Stimulated activated CD4-positive, alpha-beta T cell treated with anti-CD3 and anti-CD28 coated beads, Interleukin-1b, Interleukin-23, amount 100 ng/mL, for 4 hours (primary cell): ENCODE measurements around the gene RNF126.

Source experiments
- DNase-seq, 2 donors: peaks; one replicate each; pipeline ENCODE4 v3.0.0-alpha.2; 2020; ENCODE audit warnings: low read depth in 2 of 2

Gene RNF126

DNA sequence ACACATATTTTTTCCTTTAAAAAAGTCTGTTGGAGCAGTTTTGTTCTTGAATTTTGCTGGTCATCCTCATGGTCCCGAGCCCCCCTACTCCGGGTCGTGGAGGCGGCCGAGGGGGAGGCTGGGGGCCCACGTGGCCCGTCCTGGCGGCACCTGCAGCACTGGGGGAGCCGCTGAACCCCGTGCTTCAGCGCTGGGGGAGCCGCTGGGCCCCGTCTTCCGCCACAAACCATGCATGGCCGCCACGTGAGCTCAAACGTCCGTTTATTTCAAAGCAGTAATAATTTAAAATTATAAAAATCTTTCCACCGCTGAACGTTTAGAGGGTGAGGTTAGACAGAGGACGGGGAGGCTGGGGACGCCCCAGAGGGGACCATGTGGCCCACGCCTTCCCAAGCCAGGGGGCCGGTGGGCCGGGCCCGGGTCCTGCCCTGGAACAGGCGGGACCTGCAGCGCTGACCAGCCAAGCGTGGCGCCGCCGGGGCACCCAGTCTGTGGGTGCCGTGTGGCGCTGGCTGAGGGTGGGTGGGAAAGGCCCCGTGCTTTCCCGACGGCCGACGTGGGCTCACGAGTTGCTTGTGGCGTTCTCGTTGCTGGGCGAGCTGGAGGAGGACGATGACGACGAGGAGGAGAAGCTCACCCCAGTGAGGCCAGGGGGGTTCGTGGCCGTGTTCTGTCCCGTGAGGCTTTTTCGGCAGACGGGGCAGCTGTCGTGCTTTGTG, 15.3 kb downstream of the RNF126 start:
- DNase-seq, result no peak

DNA sequence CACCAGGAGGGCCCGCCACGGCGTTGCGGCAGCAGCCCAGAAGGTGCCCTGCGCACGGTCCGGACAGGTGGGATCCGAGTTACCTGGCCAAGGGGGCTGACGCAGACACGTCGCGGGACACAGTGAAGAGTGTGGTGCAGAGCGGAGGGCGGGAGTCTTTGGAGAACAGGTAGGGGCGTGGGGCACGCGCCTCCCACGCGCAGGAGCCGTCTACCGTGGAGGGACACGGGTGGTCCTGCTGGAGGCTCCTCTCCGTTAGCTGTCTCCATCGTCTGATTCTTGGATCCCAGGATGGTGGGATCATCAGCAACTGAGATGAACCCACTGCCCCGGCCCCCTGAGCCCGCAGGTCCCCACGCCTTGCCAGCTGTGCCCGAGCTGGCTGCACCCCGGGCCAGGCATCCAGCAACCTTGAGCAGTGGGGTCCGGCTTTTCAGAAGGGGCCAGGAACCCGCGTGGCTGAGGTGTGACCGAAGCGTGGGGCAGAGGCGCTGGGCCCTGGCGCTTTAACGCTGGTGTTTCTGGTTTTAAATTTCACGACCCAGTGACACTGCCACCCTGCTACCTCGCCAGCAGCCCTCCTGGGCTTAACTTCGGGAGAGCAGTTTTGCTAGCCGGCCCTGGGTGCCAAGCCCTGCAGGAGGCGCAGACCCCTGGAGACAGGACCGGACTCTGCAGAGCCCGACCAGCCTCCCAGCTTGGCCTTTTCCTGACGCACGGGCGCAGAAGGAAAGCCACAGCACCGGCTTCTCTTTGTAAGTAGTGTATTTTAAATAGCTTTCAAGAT, 16.0 kb downstream of the RNF126 start:
- no peak for DNase-seq

DNA sequence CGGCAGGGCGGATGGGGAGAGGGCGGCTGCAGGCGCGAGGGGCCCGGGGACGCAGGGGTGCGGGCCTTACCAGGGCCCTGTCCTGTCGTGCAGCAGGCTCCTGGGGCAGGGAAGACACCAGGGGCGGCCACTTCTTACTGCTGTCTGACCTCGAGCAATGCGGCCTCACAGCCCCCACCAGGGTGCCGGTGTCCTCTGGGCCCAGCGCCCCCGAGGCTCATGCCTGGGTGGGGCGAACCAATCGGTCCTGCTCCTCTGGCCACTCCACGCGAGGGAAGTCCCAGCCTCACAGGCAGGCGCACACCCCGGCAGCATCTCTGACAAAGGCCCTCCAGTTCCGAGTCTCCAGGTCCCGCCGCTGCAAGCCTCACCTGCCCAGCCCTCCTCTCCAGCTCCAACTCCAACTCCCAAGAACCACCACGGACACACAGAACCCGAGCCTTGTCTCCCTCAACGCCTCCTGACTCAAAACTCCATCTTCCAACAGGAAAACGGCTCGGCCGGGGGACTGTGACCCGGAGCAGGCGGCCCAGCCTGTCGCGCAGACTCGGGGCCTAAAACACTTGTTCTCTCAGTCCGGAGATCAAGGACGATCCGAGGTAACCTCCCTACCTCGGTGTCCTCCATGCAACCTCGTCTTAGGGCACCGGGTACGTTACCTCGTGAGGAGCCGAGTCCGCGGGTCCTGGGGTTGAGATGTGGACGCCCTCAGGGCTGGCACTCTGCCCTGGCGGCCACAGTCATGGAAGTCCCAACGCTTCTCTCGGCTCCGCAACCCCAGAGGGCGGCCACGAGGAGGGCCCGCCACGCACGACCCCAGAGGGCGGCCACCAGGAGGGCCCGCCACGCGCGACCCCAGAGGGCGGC, 16.9 kb downstream of the RNF126 start:
- no peak for DNase-seq

DNA sequence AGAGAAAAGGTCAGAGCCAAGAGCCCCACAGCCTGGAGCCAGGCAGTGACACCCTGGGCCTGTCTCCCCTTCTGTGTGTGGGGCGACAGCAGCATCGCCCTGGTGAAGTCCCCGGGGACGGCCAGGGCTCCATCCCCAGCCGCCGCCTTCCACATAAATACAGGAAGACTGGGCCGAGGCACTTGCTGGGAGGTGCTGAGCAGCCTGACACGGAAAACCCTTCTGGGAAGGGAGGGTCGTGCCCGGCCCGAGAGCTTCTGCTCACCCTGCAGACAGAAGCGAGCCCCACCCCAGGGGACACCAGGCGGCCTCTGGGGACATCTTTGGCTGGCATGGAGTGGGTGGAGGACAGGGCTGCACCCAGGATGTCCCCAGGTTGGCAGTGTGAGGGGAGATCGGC, 18.2 kb downstream of the RNF126 start:
- no peak for DNase-seq

DNA sequence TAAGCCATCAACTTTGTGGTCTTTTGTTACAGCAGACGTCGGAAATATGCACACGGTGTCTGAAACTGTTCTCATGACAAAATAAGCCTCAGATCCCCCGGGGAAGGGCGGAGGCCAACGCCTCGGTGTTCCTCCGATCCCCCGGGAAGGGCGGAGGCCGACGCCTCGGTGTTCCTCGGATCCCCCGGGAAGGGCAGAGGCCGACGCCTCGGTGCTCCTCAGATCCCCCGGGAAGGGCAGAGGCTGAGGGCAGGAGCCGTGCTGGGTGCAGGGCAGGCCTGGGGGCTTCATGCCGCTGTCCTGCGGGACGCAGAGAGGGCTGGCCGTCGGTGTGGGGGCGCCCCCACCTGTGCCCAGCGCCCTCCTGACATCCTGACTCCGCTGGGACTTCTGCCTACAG, 18.7 kb downstream of the RNF126 start:
- no peak for DNase-seq

DNA sequence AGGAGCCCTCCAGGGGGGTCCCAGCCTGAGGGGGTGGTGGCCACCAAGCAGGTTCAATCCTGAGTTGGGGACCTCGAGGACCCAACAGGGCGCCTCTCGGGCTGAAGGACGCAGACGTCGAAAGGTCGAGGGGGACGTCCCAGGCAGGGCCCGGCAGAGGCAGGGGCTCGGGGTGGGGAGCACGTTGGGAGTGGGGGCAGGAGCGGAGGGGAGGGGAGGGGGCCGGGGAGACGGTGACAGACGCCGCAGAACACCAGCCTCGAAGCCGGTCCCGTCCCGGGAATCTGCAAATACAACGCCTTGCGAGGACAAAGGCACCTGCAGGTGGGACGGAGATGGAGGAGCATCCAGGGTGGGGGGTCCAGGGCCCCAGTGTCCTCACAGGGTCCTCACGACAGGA, 19.3 kb downstream of the RNF126 start:
- no peak for DNase-seq

DNA sequence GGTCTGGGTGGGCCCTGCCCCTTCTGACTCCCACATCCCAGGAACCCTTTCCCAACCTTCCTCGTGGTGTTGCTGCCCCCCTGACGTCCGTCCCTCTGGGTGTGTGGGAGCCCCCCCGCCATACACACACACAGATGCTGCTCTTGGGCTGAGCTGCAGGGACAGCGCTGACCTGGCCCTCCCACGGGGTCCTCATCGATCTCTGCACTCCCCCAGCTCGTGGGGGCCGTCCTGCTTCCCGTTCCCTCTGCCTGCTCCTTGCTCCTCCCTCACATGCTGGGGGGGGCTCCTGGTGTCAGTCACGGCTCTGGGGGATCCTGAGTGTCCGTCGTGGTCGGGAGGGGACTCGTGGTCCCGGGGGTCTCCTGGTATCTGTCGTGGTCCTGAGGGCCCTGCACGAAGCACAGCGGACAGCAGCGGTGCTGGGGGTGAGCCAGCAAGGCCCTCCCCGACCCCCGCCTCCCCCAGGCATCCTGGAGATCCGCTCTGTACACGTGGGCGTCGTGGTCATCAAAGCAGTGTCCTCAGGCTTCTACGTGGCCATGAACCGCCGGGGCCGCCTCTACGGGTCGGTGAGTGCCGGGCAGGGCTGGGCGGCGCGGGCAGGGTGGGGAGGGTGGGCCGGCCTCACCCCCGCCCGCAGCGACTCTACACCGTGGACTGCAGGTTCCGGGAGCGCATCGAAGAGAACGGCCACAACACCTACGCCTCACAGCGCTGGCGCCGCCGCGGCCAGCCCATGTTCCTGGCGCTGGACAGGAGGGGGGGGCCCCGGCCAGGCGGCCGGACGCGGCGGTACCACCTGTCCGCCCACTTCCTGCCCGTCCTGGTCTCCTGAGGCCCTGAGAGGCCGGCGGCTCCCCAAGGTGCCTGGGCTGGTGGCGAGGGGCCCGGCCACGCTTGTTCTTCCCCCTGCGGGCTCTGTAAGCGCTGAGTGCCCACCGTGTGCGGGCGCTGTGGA, 20.0 kb downstream of the RNF126 start:
- DNase-seq, result no peak

DNA sequence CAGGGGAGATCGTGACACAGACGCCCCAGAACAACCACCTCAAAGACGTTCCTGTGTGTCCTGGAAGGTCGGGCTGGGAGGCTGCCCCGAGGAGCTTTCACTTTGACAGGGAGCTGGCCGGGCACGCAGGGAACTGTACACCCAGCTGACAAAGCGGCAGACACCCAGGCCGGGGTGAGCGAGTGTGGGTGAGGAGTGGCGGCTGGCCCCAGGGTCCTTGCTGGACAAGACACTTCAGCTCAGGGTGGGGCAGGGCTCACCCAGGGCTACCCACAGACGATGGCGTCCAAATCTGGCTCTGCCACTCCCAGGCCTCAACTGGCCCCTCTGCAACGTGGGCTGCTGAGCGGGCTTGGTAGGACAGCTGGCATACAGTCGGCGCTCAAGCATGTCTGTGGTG, 21.3 kb downstream of the RNF126 start:
- no peak for DNase-seq

DNA sequence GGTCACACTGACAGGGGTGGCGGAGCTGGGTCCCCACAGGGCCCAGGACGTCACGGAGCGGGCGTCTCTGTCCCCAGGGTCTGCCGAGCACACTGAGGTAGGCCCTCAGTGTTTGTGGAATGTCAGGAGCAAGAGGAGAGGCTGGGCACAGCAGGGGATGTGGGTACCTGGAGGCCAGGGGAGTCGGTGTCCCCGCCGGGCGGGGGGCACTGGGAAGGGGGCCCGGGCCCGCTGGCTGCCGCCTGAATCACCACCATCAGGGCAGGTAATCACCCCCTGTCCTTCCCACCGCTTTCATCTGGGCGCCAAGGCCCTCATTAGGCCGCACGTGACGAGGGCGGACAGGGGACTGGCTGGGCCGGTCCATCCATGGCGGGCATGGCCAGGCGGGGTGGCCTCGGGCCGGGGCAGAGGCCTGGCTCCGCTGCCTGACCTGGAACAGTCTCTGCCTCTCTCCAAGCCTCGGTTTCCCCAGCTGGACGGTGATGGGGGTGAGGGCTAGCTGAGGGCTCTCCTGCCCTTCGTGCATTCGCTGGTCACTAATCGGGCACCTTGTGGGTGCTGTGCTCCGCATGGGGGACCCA, 22.3 kb downstream of the RNF126 start:
- no peak for DNase-seq

DNA sequence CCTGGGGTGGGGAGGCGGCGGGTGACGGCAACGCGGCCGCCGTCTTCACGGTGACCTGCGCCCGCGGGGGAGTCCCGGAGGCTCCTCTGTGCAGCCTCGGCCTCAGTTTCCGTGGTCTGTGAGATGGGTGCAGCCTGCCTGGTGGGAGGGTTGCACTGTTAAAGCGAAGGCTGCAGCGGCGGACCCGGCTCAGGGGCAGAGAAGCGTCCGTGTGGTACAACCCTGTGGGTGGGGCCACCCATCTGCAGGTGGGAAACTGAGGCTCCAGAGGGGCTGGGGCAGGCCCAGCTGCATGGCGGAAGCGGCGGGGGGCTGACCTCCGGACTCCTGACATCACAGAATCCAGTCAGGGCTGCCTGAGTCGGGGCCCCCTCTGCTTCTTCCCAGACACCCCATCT, 22.9 kb downstream of the RNF126 start:
- DNase-seq, result no peak

DNA sequence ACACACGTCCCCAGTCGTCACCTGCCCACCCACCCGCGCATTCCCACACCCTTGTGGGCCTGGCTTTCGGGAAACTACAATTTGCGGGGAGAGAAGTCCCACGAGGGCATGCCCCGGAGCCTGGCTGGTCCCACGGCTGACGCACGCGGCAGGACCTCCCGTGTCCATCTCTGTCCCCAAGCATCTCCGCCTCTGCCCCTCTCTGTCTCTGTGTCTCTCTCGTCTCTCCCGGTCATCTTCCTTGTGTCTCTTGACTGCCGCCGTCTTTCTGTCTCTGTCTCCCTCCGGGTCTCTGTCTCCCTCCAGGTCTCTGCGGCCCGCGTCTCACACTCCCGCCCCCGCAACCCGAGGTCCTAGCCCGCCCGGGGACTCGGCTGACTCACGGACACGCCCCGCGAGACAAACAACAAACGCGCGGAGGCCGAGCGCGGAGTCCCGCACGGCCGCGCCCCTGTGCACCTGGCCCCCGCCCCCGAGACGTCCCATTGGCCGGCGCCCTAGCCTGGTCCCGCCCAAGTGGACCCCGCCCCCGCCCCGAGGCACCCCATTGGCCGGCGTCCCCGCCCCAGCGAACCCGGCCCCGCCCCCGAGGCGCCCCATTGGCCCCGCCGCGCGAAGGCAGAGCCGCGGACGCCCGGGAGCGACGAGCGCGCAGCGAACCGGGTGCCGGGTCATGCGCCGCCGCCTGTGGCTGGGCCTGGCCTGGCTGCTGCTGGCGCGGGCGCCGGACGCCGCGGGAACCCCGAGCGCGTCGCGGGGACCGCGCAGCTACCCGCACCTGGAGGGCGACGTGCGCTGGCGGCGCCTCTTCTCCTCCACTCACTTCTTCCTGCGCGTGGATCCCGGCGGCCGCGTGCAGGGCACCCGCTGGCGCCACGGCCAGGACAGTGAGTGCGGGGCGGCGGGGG, 23.5 kb downstream of the RNF126 start, which contains the start of gene FGF22:
TSS of gene FGF22 (plus strand) at position 627 of the 908 bp plus-strand sequence. CDS start at position 674, 47 bp downstream.
- DNase-seq, result peak; percentile 95 to 97

DNA sequence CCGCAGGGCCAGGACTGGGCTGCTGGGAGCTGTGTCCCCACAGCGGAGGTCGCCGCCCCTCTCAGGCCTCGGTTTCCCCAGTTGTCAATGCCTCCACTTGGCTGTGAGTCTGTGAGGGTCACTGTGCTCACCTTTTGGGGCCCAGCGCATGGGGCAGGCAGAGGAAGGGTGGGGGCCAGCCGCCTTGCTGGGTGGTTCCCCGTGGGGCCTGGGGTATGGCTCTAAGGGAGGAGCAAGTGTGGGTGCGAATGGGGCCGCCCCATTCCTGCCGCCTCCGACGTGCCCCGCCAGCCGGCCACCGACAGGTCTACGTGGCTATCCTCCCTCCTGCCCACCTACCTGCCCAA, 24.1 kb downstream of the RNF126 start:
- DNase-seq, result no peak

DNA sequence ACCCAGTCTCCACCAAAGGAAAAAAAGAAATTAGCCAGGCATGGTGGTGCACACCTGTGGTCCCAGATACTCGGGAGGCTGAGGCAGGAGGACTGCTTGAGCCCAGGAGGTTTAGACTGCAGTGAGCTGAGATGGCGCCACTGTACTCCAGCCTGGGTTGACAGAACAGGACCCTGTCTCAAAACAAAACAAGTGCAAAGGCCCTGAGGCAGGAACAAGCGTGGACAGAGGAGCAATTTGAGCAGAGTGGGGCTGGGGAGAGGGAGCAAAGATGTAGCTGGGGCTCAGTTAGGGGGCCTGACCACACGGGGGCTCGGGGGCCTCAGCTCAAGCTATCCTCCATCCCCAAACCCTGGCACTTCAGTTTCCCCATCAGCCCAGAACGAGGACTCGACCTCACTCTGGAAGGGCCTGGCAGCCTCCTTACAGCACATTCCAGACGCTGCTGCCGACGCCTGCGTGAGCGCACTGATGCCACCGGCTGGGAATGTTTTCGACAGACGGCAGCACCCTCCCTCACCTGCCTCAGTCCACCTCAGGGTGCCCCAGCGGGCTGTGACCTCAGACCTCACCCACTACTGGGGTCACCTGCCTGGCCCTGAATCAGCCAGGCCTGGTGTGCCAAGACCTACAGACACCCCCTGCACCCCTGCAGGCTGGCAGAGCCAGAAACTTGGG, 27.9 kb downstream of the RNF126 start:
- no peak for DNase-seq

DNA sequence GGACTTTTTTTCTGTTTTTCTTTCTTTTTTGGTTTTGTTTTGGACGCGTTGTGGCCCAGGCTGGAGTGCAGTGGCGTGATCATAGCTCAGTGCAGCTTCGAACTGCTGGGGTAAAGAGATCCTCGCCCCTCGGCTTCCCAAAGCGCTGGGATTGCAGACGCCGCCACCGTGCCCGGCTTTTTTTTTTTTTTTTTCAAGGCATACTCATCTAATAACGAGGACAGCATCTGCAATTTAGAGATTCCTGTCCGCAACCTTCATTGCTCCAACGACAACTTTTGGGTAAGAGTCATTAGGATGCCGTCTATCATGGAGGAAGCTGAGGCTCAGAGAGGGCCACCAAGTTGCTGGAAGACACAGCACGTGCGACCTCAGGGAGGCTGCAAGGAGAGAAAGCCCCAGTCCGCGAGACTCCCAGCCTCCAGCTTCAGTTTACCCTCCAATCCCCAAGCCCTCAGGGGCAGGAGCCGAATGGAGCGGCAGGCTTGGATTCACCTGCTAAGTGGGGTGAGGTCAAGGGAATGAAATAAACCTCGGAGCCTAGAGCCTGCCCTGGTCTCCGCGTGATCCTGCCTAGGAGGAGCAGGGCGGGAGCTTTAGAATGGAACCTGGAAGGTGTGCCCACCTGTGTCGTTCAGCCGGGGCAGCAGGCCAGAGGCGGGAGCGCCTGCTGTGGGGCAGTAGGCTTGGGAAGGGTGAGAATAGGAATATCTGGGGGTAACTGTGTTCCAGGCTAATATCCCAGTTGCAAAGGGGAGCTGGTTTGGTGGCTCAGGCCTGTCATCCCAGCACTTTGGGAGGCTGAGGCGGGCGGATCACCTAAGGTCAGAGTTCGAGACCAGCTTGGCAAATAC, 29.0 kb downstream of the RNF126 start:
- no peak for DNase-seq

DNA sequence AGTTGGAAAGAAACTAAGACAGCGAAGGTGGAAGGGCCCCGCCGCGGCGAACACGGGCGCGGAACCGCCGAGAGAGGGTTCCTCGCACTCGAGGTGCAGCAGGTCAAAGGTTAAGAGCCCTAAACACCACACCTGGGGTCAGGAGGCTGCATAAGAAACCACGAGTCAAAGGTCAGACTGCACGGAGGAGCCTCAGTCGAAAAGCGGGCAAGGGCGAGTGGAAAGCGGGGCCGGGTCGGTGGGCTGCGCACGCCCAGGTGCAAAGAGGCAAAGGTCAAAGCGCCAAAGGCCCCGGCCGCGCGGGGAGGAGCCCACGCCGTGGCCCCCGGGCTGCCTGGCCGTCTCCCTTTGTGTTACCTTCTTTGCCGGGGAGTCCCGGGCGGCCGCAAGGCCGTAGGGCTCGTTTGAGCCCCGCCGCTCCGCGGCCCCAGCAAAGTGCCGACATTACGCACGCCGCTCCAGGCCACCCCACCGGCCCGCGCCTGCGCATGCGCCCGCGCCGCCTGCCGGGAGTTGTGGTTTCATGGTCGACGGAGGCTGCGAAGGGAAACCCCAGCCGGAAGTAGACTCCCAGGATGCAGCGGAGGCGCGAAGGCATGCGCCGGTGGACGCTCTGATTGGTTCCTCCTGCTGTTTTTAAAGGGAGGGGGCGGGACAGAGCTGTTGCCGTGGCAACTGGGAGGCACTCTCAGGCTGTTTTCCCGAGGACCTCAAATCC, 29.8 kb downstream of the RNF126 start, which contains the start of gene POLRMT:
TSS of gene POLRMT (minus strand) at position 470 of the 718 bp plus-strand sequence. CDS start at position 445, 25 bp downstream.
- peak; percentile 87 to 92 for DNase-seq

DNA sequence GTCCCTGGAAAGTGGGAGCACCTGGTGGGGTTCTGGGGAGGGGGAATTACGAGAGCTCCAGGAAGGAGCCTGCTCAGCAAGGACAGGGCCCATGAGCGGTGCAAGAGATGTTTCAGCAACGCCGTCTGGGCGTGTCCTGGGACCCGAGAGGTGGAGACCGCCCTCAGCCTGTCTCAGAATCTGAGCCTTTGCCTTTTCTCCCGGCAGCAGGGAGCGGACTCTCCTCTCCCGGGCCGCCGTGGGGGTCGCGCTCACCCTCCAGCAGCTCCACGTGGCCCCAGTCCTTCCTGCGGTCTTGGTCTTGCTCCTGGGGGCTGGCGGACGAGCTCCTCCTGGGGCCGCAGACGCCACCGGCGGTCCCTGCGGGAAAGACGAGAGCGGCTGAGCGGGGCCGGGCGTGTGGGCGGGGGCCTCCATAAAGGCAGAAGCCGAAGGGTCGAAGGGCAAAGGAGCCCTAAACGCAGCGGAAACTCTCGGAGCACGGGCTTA, 30.4 kb downstream of the RNF126 start:
- peak in 1 of 2 donors; percentile 43 for DNase-seq
